HG02642 (cell line): ENCODE data around the gene INPP5D.
"Not testable (repeated sequence)": the region's sequence is repeated elsewhere in the genome, so short reads cannot be mapped to it uniquely, and the experiment has no call there.

Source experiments
- ATAC-seq: cut with Tn5 transposase; IDR thresholded peaks from one replicate; pipeline ENCODE4 v1.9.1; 2021; ENCODE audit warnings: mild to moderate bottlenecking; ENCODE audit not compliant: unreplicated experiment, poor library complexity

The INPP5D gene

GRCh38 chr2:233059797-233060500, at the start of gene INPP5D:
INPP5D (plus strand) TSS chr2:233060342; CDS start chr2:233060479, 137 bp downstream.
- ATAC-seq, result peak; percentile 38

GRCh38 chr2:233010569-233011267, 49.4 kb upstream of the INPP5D start:
- no peak for ATAC-seq

GRCh38 chr2:233011268-233011650, 48.9 kb upstream of the INPP5D start:
- no peak for ATAC-seq

DNA sequence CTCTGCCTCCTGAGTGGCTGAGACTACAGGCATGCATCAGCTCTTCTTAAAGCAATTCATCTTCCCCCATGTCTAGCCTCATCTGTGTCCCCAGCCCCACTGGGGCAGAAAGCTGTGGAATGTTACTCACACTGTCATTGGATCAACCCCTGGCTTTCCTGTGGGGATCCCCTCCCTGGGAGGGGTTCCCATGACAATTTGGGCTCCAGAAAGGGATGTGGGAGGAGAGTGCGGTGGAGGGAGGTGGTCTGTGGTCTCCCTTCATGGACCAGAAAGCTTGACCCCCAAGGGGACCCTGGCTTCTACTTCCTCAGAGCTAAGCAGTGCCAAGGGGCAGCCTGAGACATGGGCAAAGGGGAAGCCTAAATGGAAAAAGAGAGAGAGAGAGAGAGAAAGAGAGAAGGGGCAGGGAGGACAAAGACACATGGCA, 48.4 kb upstream of the INPP5D start:
- ATAC-seq, result no peak

DNA sequence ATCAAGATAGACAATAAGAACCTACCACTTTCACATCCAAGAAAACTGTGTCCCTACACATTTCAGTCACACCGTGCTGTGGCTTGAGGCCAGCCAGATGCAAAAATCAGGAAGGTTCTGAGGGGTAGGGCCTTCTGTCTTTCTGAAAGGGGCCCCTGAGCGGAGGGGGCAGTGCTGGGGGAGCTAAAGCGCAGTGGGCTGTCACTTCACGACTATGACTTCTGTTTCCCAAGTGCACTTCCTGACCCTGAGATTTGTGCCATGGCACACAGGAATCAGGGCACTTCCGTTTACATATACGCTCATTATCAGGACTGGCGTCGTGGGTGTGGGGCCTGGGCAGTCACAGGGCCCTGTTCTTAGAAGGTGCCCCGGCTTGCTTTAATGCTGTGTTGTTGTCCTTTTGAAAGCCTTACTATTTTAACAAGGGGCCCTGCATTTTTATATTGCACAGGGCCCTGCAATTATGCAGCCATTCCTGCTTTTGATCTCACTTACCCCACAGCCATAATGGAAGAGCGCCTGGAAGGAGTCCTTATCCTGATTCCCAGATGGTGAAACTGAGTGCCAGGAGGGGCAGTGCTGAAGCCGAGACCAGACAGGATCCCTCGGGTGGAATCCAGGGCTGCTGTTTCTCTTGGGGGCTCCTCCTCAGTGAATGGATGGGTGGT, 47.7 kb upstream of the INPP5D start:
- no peak for ATAC-seq

DNA sequence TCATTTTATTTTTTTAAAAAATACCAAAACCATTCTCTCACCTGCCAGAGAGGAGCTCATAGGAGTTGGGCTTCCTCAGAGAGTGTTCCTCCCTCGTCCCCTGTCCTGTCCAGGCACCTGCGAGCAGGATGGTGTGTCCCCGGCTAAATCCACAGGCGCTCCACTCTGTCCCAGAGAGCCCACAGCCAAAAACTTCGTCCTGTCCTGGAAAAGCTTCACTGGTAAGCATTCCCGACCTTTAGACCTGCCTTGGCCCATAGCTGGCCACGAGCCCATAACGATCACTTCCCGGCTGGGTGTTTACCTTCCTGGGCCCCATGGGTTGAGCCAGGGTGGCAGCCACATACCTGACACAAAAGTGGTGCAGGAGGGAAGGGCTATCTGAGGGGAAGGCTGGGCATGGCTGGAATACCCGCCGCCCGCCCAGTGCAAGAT, 47.1 kb upstream of the INPP5D start, which contains the start of gene NGEF:
NGEF (minus strand) TSS at position 230 of the 435 bp plus-strand sequence. CDS start 38,366 bp downstream, outside the sequence.
- ATAC-seq, result no peak

DNA sequence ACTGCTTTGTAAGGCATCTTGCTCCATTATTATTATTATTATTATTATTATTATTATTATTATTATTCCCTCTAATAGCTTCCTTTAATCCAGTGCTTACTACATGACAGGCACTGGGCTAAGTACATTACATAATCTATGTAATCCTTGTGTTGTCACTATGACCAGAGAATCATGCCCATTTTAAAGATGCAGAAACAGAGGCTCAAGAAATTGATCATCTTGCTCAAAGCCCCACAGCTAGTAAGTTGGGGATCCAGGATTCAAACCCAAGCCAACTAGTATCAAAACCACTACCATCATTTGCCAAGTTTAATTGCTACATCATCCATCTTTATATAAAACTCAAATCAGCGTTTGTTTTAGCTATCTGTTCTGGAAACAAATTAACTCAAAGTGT, 46.5 kb upstream of the INPP5D start:
- no peak for ATAC-seq

GRCh38 chr2:233015019-233015645, 45.0 kb upstream of the INPP5D start:
- ATAC-seq, result no peak

DNA sequence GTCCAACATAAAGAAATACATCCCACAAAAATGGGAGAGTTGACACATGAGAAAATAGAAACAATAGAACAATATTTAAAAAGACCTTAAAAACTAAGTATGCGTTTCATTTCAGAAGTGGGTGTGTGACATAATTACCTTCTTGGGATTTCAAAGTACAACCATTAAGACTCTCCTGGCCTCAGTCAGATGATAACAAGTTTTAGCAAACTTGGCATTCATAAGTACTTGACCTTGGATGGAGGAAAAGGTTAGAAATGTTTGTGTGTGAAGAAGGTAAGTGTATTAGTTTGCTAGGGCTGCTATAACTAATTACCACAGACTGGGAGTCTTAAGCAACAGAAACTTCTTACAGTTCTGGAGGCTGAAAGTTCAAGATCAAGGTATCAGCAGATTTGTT, 42.2 kb upstream of the INPP5D start:
- no peak for ATAC-seq

- not testable (repeated sequence) for ATAC-seq
Observed at GRCh38 chr2:233019610-233020009, 40.5 kb upstream of the INPP5D start.

GRCh38 chr2:233020454-233020853, 39.7 kb upstream of the INPP5D start:
- no peak for ATAC-seq

GRCh38 chr2:233021771-233022170, 38.4 kb upstream of the INPP5D start:
- ATAC-seq, result no peak

GRCh38 chr2:233022561-233022960, 37.6 kb upstream of the INPP5D start:
- no peak for ATAC-seq

DNA sequence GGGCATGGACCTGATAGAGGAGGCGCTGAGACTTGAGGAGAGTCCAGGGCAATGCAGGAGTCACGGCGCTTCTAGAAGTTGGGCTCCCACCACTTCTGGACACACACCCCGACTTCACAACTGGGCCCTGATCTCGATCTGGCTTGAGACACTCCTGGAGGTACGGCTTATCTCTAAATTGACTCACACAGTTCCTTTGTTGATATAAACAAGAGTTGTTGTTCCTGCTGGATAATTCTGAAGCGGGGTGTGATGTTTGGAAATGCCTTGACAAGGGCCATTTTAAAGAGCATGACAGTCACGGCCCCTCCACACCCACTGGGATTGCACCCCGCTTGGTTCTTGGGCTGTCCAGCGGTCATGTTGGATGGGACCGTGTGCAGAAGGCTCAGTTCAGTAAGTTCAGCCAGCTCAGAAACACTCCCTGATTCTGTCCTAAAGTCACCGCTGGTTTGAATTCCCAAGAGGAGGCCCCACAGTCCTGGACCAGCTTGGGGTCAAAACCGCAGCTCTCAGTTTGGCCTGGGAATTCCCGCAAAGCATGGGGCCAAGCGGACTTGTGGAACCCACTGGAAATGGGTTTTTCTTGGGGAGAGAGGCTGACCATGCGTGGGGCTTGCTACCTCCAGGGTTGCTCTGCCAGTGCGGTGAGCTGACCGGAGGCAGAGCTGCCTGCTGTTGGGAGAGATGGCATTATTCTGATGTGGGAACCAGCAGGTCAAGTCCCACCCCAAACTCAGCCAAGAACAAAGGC, 37.0 kb upstream of the INPP5D start:
- no peak for ATAC-seq

DNA sequence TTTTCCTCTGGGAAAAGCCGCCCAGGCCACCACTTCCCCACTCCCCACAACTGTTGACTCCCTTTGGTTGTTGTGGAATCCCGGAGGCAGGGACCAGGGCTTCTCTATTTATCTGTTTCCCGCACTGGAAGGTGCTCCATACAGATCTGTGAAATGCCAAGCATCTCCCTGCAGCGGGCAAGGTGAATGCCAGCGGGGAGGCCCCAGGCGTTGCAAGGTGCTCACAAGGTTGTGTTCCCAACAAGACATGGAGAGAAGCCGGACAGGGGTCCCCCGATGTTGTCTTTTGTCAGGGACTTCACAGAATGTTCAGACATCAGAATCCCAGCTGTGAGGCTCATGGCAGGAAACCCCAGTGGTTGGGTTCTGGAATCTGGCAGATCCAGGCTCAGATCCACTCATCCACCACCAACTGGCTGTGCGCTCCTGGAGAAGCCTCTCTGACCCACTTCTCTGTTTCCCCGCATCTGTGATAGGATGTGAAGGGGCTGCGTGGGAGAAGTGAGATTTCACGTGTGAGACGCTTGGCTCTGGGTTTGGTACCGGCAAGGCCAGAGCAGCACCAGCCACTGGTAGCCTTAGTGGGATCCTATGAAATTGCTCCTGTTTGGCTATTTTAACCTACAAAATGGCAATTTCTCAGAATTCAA, 36.3 kb upstream of the INPP5D start:
- no peak for ATAC-seq

DNA sequence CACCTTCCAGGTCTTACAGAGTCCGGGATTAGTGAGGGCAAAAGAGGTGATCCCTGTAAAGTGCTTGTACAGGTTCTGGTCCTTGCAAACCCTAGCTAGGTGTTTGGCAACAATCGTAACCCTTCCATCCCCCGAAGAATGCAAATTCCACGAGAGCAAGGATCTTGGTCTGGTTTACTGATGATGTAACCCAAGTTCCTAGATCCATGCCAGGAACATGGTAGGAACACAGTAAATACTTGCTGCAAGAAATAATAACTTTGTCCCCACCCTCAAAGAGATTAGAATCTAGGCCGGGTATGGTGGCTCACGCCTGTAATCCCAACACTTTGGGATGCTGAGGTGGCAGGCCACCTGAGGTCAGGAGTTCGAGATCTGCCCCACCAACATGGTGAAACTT, 34.4 kb upstream of the INPP5D start:
- no peak for ATAC-seq

GRCh38 chr2:233026198-233026813, 33.8 kb upstream of the INPP5D start:
- ATAC-seq, result no peak

DNA sequence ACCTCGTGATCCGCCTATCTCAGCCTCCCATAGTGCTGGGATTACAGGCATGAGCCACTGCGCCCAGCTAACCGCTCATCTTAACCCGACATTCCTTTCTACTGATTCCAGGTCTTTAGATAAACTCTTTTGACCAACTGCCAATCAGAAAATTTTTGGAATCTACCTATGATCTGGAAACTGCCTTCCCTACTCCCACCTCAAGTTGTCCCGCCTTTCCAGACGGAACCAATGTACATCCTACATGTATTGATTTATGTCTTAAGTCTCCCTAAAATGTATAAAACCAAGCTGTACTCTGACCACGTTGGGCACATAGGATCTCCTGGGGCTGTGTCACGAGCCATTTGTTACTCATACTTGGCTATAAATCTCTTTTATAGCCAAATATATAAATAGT, 30.8 kb upstream of the INPP5D start:
- no peak for ATAC-seq
